Tibial nerve (tissue), 4 donors: ENCODE data around the gene BRD3OS.

Source experiments
- EP300 ChIP-seq, 2 donors: sonication (generic); formaldehyde crosslinking; IDR thresholded peaks; one replicate each; pipeline ENCODE4 v1.6.1; 2017; ENCODE audit warnings: antibody characterized with exemption in 2 of 2, mild to moderate bottlenecking in 1 of 2
- TF ChIP-seq, protein P1 (sequence below), 5 experiments: fragments of 200-600 bp in 3 of 5; fragments of 450-650 bp in 2 of 5; sonication (generic) in 3 of 5; IDR thresholded peaks; one replicate each; pipeline ENCODE4 v1.5.1; 2016 to 2019; ENCODE audit warnings: antibody characterized with exemption in 5 of 5, mild to moderate bottlenecking in 3 of 5, moderate library complexity in 2 of 5

DNA sequence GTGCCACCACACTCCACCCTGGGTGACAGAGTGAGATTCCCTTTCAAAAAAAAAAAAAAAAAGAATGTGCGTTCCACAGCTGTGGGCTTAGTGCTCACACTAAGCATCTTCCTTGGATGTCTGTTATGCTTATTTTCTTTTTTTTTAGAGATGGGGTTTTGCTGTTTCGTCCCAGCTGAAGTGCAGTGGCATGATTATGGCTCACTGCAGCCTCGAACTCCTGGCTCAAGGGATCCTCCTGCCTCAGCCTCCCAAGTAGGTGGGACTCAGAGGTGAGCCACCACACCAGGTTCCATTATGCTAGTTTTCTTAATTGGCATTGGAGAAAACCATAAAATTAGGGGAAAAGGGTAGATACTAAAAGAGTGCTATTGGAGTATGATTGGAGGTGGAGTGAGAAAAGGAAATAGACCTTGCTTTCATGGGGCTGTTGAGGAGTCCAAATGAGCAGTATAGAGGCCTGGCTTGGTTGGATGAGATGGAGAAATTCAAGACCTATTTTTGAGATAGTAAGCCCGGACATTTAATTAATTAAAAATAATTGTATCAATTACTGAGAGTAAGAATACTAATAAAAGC lies 978 bp upstream of the BRD3OS start:
- no peak for TF ChIP-seq EP300 (IDR thresholded peaks at IDR 0.05)
- TF ChIP-seq, protein P1, sequence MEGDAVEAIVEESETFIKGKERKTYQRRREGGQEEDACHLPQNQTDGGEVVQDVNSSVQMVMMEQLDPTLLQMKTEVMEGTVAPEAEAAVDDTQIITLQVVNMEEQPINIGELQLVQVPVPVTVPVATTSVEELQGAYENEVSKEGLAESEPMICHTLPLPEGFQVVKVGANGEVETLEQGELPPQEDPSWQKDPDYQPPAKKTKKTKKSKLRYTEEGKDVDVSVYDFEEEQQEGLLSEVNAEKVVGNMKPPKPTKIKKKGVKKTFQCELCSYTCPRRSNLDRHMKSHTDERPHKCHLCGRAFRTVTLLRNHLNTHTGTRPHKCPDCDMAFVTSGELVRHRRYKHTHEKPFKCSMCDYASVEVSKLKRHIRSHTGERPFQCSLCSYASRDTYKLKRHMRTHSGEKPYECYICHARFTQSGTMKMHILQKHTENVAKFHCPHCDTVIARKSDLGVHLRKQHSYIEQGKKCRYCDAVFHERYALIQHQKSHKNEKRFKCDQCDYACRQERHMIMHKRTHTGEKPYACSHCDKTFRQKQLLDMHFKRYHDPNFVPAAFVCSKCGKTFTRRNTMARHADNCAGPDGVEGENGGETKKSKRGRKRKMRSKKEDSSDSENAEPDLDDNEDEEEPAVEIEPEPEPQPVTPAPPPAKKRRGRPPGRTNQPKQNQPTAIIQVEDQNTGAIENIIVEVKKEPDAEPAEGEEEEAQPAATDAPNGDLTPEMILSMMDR (IDR thresholded peaks at IDR 0.05), result no peak
